T follicular helper cell (primary cell): ENCODE measurements around the gene AGFG1.

Experiments used
- DNase-seq: peaks from one replicate; pipeline ENCODE4 v3.0.0-alpha.2; 2020; ENCODE audit warnings: low read depth

Gene AGFG1

DNA sequence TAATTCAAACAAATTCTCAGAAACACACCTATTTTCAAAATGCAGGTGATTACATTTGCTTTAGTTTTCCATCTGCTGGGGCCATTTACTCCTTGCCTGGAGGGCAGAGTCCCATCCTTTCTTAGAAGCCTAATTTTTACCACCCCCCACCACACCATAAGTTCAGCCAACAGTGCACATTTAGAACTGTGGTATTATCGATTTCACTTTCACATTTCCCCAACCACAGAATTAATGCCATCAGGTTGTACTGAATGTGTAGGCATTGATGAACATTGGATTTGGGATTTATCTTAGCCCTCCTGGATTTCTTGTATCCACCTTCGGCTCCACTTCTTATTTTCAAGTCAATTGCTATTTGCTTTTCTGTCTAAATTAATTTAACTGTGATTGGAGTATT is 138.2 kb downstream of the AGFG1 start:
- DNase-seq, result no peak
